Measurements from ENCODE around the gene FCGR3A.
"Not testable (repeated sequence)": the region's sequence is repeated elsewhere in the genome, so short reads cannot be mapped to it uniquely, and the experiment has no call there.

Gene FCGR3A

GRCh38 chr1:161525918-161526317 lies 23.7 kb downstream of the FCGR3A start:
- not testable (repeated sequence) for H3K9me3 ChIP-seq (ENCODE audit: control insufficient read depth, insufficient read depth, low read length); H3K36me3 ChIP-seq (ENCODE audit: control insufficient read depth, insufficient read depth, low read length); H3K4me1 ChIP-seq (ENCODE audit: control insufficient read depth, insufficient read depth, low read length); H3K9ac ChIP-seq (ENCODE audit: low read depth, low read length); H3K4me3 ChIP-seq (ENCODE audit: low read depth, low read length); H3K27ac ChIP-seq (ENCODE audit: low read depth, low read length)
- H3K27me3 ChIP-seq (ENCODE audit: control insufficient read depth, insufficient read depth, low read length): peaks cover 22% of the 10 kb centered on the region

GRCh38 chr1:161525321-161525720 lies 24.3 kb downstream of the FCGR3A start:
- not testable (repeated sequence) for H3K36me3 ChIP-seq (ENCODE audit: control insufficient read depth, insufficient read depth, low read length); H3K9ac ChIP-seq (ENCODE audit: low read depth, low read length); H3K4me1 ChIP-seq (ENCODE audit: control insufficient read depth, insufficient read depth, low read length); H3K9me3 ChIP-seq (ENCODE audit: control insufficient read depth, insufficient read depth, low read length); H3K27ac ChIP-seq (ENCODE audit: low read depth, low read length)
- peaks cover 22% of the 10 kb centered on the region for H3K27me3 ChIP-seq (ENCODE audit: control insufficient read depth, insufficient read depth, low read length)
- peak overlapping the region; percentile 65 for H3K4me3 ChIP-seq (ENCODE audit: low read depth, low read length)

- peaks cover 22% of the 10 kb centered on the region for H3K27me3 ChIP-seq (ENCODE audit: control insufficient read depth, insufficient read depth, low read length)
- not testable (repeated sequence) for H3K36me3 ChIP-seq (ENCODE audit: control insufficient read depth, insufficient read depth, low read length); H3K27ac ChIP-seq (ENCODE audit: low read depth, low read length); H3K9ac ChIP-seq (ENCODE audit: low read depth, low read length); H3K4me1 ChIP-seq (ENCODE audit: control insufficient read depth, insufficient read depth, low read length); H3K9me3 ChIP-seq (ENCODE audit: control insufficient read depth, insufficient read depth, low read length)
- H3K4me3 ChIP-seq (ENCODE audit: low read depth, low read length): peak overlapping the region; percentile 65
Measured at GRCh38 chr1:161524742-161525291, 24.8 kb downstream of the FCGR3A start.

- not testable (repeated sequence) for H3K9me3 ChIP-seq (ENCODE audit: control insufficient read depth, insufficient read depth, low read length)
- H3K27ac ChIP-seq (ENCODE audit: low read depth, low read length): peak within 1 kb of the TSS; percentile 12
Measured at GRCh38 chr1:161523817-161524741, 25.5 kb downstream of the FCGR3A start, which contains the start of gene HSPA6. TSS of gene HSPA6 (plus strand) at chr1:161524540. CDS start at chr1:161524659, 119 bp downstream.

DNA sequence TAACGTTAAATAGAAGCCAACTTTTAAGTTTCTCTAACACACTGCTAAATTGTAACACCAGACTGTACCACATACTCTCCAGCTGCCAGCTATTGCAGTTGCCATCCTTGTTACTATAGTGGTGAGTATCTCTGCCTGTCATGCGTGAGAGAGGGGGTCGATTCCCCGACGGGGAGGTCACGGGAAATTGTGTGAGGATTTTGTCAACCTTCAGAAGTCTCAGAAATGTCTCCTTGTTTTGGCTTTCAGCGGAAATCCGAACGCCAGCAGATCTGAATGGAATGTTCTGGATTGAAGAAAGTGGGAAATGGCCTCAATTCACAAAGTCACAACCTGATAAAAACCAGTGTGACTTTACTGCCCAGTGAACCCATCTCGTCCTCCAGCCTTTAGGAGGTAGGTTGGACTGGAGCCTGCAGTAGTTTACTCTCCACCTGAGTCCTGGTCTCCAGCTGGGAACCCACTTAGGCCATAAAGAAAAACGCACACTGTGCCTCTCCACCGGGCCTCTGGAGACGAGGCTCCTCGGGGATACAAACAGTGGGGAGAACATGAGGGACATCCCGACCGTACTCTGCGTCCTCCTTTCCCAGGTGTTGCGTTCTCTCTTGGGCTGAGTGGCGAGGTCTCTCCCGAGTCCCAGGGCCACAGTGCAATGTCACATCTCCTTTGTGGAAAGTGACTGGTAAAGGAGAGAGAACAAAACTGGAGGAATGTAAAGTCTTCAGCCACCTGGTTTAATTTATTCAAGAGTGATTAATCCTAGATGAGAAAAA lies 26.4 kb downstream of the FCGR3A start:
- not testable (repeated sequence) for H3K27ac ChIP-seq (ENCODE audit: low read depth, low read length); H3K4me1 ChIP-seq (ENCODE audit: control insufficient read depth, insufficient read depth, low read length); H3K9ac ChIP-seq (ENCODE audit: low read depth, low read length); H3K9me3 ChIP-seq (ENCODE audit: control insufficient read depth, insufficient read depth, low read length); H3K36me3 ChIP-seq (ENCODE audit: control insufficient read depth, insufficient read depth, low read length)
- peaks cover 22% of the 10 kb centered on the region for H3K27me3 ChIP-seq (ENCODE audit: control insufficient read depth, insufficient read depth, low read length)
- H3K4me3 ChIP-seq (ENCODE audit: low read depth, low read length): peak overlapping the region; percentile 87; the same call in 1 of the 2 replicates

More at GRCh38 chr1:161523817-161524741, 25.5 kb downstream of the FCGR3A start, which contains the start of gene HSPA6:
- H3K4me1 ChIP-seq (ENCODE audit: control insufficient read depth, insufficient read depth, low read length); H3K36me3 ChIP-seq (ENCODE audit: control insufficient read depth, insufficient read depth, low read length): not testable (repeated sequence)
- H3K27me3 ChIP-seq (ENCODE audit: control insufficient read depth, insufficient read depth, low read length): peaks cover 22% of the 10 kb centered on the region
- H3K9ac ChIP-seq (ENCODE audit: low read depth, low read length): 0 out of 2 replicates have a peak within 1 kb of the TSS, but pooled peaks have one; percentile 35
- peak within 1 kb of the TSS; percentile 87 for H3K4me3 ChIP-seq (ENCODE audit: low read depth, low read length)

DNA sequence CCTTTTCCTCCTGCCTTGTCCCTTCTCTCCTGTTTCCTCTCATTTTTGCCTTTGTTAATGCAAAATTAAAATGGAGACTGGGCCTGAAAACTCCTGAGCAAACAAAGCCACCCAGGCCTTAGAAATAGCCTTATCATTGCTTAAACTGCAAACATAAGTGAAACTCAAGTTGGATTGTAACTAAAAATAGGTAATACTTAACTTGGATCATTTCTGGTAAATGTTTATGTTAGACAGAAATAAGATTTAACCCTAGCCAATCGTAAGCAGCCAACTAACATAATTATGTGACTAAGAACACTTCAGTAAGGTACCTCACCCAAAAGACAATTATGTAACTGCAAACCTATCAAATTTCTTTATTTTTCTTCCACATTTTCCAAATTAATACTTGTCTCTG lies 35.7 kb downstream of the FCGR3A start:
- H3K9ac ChIP-seq (ENCODE audit: low read depth, low read length); H3K27me3 ChIP-seq (ENCODE audit: control insufficient read depth, insufficient read depth, low read length); H3K9me3 ChIP-seq (ENCODE audit: control insufficient read depth, insufficient read depth, low read length); H3K27ac ChIP-seq (ENCODE audit: low read depth, low read length); H3K36me3 ChIP-seq (ENCODE audit: control insufficient read depth, insufficient read depth, low read length); H3K4me3 ChIP-seq (ENCODE audit: low read depth, low read length); H3K4me1 ChIP-seq (ENCODE audit: control insufficient read depth, insufficient read depth, low read length): not testable (repeated sequence)

GRCh38 chr1:161513448-161513780 lies 36.2 kb downstream of the FCGR3A start:
- not testable (repeated sequence) for H3K27me3 ChIP-seq (ENCODE audit: control insufficient read depth, insufficient read depth, low read length); H3K4me3 ChIP-seq (ENCODE audit: low read depth, low read length)

DNA sequence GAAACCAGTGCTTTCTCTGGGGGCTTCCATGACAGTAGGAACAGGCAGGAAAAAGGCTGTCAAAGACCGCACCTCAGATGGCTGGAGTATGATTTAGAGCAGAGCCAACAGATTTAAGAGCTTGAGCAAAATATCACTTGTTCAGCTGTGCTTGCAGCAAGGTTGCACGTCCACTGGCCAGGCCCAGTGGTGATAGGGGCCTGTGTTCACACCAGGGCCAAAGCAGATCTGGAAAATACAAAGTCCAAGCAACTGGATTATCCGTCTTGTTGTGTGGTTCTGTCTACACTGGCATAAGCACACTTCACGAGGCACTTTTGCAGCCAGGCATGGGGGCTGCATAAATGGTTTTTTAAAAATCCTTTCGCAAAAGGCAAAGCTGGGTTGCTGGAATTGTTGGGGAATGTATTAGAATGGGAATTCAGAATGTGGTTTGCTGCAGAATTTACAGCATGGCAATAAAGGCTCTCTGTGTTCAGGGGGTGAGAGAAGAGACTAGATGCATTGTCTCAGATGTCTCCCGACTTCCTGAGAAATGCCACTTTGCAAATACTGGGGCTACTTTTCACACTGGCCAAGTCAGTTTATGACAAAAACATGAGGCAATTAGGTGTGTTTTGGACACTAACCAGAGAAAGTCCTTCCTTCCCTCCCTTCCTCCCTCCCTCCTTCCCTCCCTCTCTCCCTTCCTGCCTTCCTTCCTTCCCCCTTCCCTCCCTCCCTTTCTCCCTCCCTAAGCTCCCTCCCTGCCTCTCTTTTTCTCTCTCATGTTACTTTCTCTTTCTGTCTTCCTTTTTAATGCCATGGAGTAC lies 36.8 kb downstream of the FCGR3A start:
- H3K27ac ChIP-seq (ENCODE audit: low read depth, low read length); H3K4me3 ChIP-seq (ENCODE audit: low read depth, low read length); H3K4me1 ChIP-seq (ENCODE audit: control insufficient read depth, insufficient read depth, low read length); H3K27me3 ChIP-seq (ENCODE audit: control insufficient read depth, insufficient read depth, low read length); H3K9ac ChIP-seq (ENCODE audit: low read depth, low read length); H3K36me3 ChIP-seq (ENCODE audit: control insufficient read depth, insufficient read depth, low read length); H3K9me3 ChIP-seq (ENCODE audit: control insufficient read depth, insufficient read depth, low read length): not testable (repeated sequence)

More at GRCh38 chr1:161513448-161513780, 36.2 kb downstream of the FCGR3A start:
- not testable (repeated sequence) for H3K9ac ChIP-seq (ENCODE audit: low read depth, low read length); H3K4me1 ChIP-seq (ENCODE audit: control insufficient read depth, insufficient read depth, low read length); H3K36me3 ChIP-seq (ENCODE audit: control insufficient read depth, insufficient read depth, low read length); H3K9me3 ChIP-seq (ENCODE audit: control insufficient read depth, insufficient read depth, low read length); H3K27ac ChIP-seq (ENCODE audit: low read depth, low read length)

DNA sequence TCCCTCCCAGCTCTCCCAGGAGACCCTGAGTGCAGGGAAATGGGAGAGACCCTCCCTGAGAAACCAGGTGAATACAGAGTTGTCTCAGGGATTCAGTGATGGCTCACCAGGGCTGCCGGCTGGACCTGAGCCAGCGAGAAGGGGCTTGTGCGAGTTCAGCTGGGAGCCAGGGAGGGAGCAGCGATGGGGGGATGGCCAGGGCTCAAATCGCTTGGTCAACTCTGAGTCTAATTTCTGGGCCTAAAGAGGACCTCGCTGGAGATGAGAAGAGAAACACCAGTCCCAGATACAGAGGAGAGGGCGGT lies 37.9 kb downstream of the FCGR3A start:
- Histone ChIP-seq H3K36me3 (ENCODE audit: control insufficient read depth, insufficient read depth, low read length) (no peaks in the 10 kb centered on the region), H3K27ac (ENCODE audit: low read depth, low read length) (no peak overlapping the region), H3K9ac (ENCODE audit: low read depth, low read length) (no peak overlapping the region), H3K9me3 (ENCODE audit: control insufficient read depth, insufficient read depth, low read length) (no peaks in the 10 kb centered on the region), H3K4me3 (ENCODE audit: low read depth, low read length) (no peak overlapping the region), H3K27me3 (ENCODE audit: control insufficient read depth, insufficient read depth, low read length) (no peaks in the 10 kb centered on the region), H3K4me1 (ENCODE audit: control insufficient read depth, insufficient read depth, low read length) (peaks cover 6% of the 10 kb centered on the region; the same call in 1 of the 2 replicates)

DNA sequence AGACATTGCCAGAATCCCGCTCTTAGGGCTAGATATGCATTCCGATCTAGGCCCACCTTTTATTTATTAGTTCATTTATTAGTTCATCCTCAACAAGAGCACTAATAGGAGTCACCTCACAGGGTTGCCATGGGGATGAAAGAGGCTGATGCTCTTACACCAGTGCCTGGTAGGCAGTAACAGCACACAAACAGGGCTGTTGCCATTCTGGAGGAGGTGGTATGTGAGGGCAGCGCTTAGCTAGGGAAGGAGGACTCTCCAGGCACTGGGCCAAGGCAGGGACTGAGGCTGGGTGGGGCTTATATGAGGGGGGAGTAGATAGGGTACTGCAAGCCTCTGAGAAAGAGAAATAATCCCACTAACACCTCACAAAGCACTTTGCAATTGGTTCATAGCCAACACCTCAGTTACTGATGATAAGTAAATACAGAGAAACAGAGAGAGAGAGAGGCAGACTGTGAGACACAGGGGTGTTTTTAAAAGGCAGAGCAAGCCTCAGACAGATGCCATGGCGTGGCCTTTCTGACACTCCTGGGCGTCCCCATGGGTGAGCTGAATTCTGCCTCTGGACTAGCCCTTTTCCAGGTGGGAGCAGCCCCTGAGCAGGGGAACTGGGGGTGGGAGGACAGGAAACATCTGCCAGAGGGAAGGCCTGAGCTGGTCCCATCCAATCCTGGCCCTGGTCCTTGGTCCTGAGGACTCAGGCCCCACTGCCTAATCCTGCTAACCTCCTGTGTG lies 38.4 kb downstream of the FCGR3A start:
- Histone ChIP-seq H3K4me1 (ENCODE audit: control insufficient read depth, insufficient read depth, low read length) (peaks cover 9% of the 10 kb centered on the region; the same call in 1 of the 2 replicates), H3K36me3 (ENCODE audit: control insufficient read depth, insufficient read depth, low read length) (no peaks in the 10 kb centered on the region), H3K27me3 (ENCODE audit: control insufficient read depth, insufficient read depth, low read length) (no peaks in the 10 kb centered on the region), H3K9ac (ENCODE audit: low read depth, low read length) (no peak overlapping the region), H3K9me3 (ENCODE audit: control insufficient read depth, insufficient read depth, low read length) (no peaks in the 10 kb centered on the region), H3K27ac (ENCODE audit: low read depth, low read length) (no peak overlapping the region), H3K4me3 (ENCODE audit: low read depth, low read length) (no peak overlapping the region)
